HepG2 (cell line): Measurements from ENCODE around the gene TOP2A. TPM values are rescaled to one million over a fixed set of nuclear protein-coding genes. Genes with fewer than 3 reads are reported as not detected.
A peak's percentile ranks its signal among the peaks of the same experiment; 100 is the strongest.

ENCODE experiments used
- CEBPG ChIP-seq: IDR thresholded peaks from 2 replicates; pipeline ENCODE4 v1.6.1; 2016
- CREB1 ChIP-seq, 2 experiments: fragments of 450-650 bp in 1 of 2; IDR thresholded peaks; 2 replicates each; pipeline ENCODE4 v1.6.1; 2016 to 2017; ENCODE audit warnings: control low read depth in 1 of 2, mild to moderate bottlenecking in 1 of 2, missing compliant biosample characterization in 1 of 2, missing genetic modification characterization in 1 of 2
- DMAP1 ChIP-seq: IDR thresholded peaks from 2 replicates; pipeline ENCODE4 v1.6.1; 2016
- FOXC1 ChIP-seq: sonication (generic); formaldehyde crosslinking; IDR thresholded peaks from 2 replicates; pipeline ENCODE4 v1.8.0; 2022; ENCODE audit warnings: mild to moderate bottlenecking, missing genetic modification reagents, borderline replicate concordance
- GATA4 ChIP-seq: sonication (generic); IDR thresholded peaks from 2 replicates; pipeline ENCODE4 v1.6.1; 2016; ENCODE audit warnings: antibody characterized with exemption, low read depth, borderline replicate concordance
- HNRNPK ChIP-seq: fragments of 200-400 bp; formaldehyde crosslinking; IDR thresholded peaks from 2 replicates; pipeline ENCODE4 v1.6.1; 2018; ENCODE audit warnings: low read length, low read depth, moderate library complexity, mild to moderate bottlenecking; ENCODE audit not compliant: poor library complexity, severe bottlenecking
- KMT2A ChIP-seq: sonication (generic); formaldehyde crosslinking; IDR thresholded peaks from 2 replicates; pipeline ENCODE4 v1.4.0; 2020; ENCODE audit warnings: missing genetic modification reagents
- RAD51 ChIP-seq: fragments of 450-650 bp; IDR thresholded peaks from 2 replicates; pipeline ENCODE4 v1.6.1; 2016; ENCODE audit warnings: borderline replicate concordance
- SP5 ChIP-seq: IDR thresholded peaks from 2 replicates; pipeline ENCODE4 v1.6.1; 2016; ENCODE audit warnings: low read depth, borderline replicate concordance
- ZIK1 ChIP-seq: sonication (generic); formaldehyde crosslinking; IDR thresholded peaks from 2 replicates; pipeline ENCODE4 v1.5.0; 2020; ENCODE audit warnings: mild to moderate bottlenecking, low read depth, missing genetic modification reagents, borderline replicate concordance
- ZNF235 ChIP-seq: sonication (generic); formaldehyde crosslinking; IDR thresholded peaks from 2 replicates; pipeline ENCODE4 v1.8.1; 2023; ENCODE audit warnings: mild to moderate bottlenecking, missing genetic modification reagents, borderline replicate concordance
- ZNF33B ChIP-seq: sonication (generic); formaldehyde crosslinking; IDR thresholded peaks from 2 replicates; pipeline ENCODE4 v1.5.1; 2020; ENCODE audit warnings: mild to moderate bottlenecking, missing genetic modification reagents
- ZNF788 ChIP-seq: sonication (generic); formaldehyde crosslinking; IDR thresholded peaks from 2 replicates; pipeline ENCODE4 v1.5.0; 2020; ENCODE audit warnings: mild to moderate bottlenecking, missing genetic modification reagents, borderline replicate concordance
- polyA plus RNA-seq, 8 experiments: library from polyadenylated mRNA; depleted of rRNA in 3 of 8; stranded (reverse) in 7 of 8; unstranded in 1 of 8; fragments of >200 nt; fragmentation: Illumina TruSeq in 4 of 8; extraction: Trizol in 4 of 8; gene quantifications; 2 replicates each; pipeline versions ENCODE4 v1.2.1 to v1.2.3, GENCODE V29; 2011 to 2016; ENCODE audit warnings: low read depth in 4 of 8, missing spikeins in 1 of 8, mixed read lengths in 1 of 8; ENCODE audit not compliant: insufficient read depth in 1 of 8
- total RNA-seq, 5 experiments: library from RNA; depleted of rRNA; stranded (reverse); fragments of >200 nt; fragmentation: Illumina TruSeq; extraction: Trizol; gene quantifications; 2 replicates each; pipeline ENCODE4 v1.2.3, GENCODE V29; 2016; ENCODE audit warnings: low read depth in 1 of 5
- TF ChIP-seq, protein P1 (sequence below): sonication (generic); formaldehyde crosslinking; IDR thresholded peaks from 2 replicates; pipeline ENCODE4 v1.5.0; 2020; ENCODE audit warnings: missing genetic modification reagents, mild to moderate bottlenecking, borderline replicate concordance
- TF ChIP-seq, protein P2 (sequence below): sonication (generic); formaldehyde crosslinking; IDR thresholded peaks from 2 replicates; pipeline ENCODE4 v1.8.0; 2022; ENCODE audit warnings: mild to moderate bottlenecking, missing genetic modification reagents, moderate library complexity
- TF ChIP-seq, protein P3 (sequence below): sonication (generic); formaldehyde crosslinking; IDR thresholded peaks from 2 replicates; pipeline ENCODE4 v1.4.0; 2020; ENCODE audit warnings: mild to moderate bottlenecking, missing genetic modification reagents, borderline replicate concordance
- TF ChIP-seq, protein P4 (sequence below): sonication (generic); formaldehyde crosslinking; IDR thresholded peaks from 2 replicates; pipeline ENCODE4 v1.4.0; 2020; ENCODE audit warnings: low read depth, mild to moderate bottlenecking, missing genetic modification reagents
- TF ChIP-seq, protein P5 (sequence below): sonication (generic); formaldehyde crosslinking; IDR thresholded peaks from 2 replicates; pipeline ENCODE4 v1.8.0; 2022; ENCODE audit warnings: missing genetic modification reagents, mild to moderate bottlenecking, moderate library complexity, borderline replicate concordance

The TOP2A gene
- total and polyA plus RNA-seq, 2 of the 13 experiments (the other 11 are each of a cell fraction or from before 2014, with no cell fraction given) = 108 to 327 TPM

DNA sequence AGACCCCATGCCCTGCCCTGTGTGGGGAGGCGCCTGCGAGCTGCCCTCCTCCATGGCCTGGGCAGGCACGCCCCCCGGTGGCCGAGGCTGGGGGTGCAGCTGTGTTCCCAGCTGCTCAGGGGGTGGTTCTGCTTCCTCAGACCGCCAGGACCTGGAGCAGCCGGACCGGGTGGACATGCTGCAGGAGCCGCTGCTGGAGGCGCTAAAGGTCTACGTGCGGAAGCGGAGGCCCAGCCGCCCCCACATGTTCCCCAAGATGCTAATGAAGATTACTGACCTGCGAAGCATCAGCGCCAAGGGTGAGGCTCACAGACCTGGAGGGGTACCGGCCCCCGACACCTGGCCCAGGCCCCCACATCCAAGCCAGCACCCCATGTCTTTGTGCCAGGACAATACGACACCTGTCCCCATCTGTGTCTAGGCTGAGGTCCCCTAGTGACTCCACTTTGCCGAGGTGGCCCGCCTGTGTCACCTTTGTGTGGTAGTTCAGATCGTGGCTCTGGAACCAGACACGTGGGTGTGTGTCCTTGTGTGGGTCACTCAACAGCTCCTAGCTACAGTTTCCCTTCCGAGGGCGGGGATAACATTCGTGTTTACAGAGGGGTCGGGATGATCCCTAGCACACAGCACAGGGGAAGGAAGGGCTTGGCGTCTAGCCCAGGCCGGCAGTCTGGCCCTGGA is 62.4 kb downstream of the TOP2A start (continued):
- TF ChIP-seq ZNF235 (CRISPR knock-in tag) = no peak
- TF ChIP-seq, protein P1, sequence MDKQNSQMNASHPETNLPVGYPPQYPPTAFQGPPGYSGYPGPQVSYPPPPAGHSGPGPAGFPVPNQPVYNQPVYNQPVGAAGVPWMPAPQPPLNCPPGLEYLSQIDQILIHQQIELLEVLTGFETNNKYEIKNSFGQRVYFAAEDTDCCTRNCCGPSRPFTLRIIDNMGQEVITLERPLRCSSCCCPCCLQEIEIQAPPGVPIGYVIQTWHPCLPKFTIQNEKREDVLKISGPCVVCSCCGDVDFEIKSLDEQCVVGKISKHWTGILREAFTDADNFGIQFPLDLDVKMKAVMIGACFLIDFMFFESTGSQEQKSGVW (CRISPR knock-in tag) = no peak
- TF ChIP-seq ZNF33B (CRISPR knock-in tag) = 0 out of 2 replicates have a peak, but pooled peaks have one; percentile 76
- TF ChIP-seq, protein P2, sequence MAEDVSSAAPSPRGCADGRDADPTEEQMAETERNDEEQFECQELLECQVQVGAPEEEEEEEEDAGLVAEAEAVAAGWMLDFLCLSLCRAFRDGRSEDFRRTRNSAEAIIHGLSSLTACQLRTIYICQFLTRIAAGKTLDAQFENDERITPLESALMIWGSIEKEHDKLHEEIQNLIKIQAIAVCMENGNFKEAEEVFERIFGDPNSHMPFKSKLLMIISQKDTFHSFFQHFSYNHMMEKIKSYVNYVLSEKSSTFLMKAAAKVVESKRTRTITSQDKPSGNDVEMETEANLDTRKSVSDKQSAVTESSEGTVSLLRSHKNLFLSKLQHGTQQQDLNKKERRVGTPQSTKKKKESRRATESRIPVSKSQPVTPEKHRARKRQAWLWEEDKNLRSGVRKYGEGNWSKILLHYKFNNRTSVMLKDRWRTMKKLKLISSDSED (CRISPR knock-in tag) = no peak
- peak; percentile 40; the same call in 1 of the 2 replicates for TF ChIP-seq CEBPG (CRISPR knock-in tag)
- TF ChIP-seq ZIK1 (CRISPR knock-in tag) = peak; percentile 89
- no peak for TF ChIP-seq RAD51
- TF ChIP-seq KMT2A (CRISPR knock-in tag) = no peak
- TF ChIP-seq CREB1 (IDR thresholded peaks at IDR 0.05) = no peak
- TF ChIP-seq CREB1 (CRISPR knock-in tag; IDR thresholded peaks at IDR 0.05) = no peak
- peak; percentile 49; the same call in 1 of the 2 replicates for TF ChIP-seq ZNF788 (CRISPR knock-in tag)
- no peak for TF ChIP-seq HNRNPK
- TF ChIP-seq FOXC1 = no peak
- TF ChIP-seq DMAP1 = no peak
- TF ChIP-seq, protein P3, sequence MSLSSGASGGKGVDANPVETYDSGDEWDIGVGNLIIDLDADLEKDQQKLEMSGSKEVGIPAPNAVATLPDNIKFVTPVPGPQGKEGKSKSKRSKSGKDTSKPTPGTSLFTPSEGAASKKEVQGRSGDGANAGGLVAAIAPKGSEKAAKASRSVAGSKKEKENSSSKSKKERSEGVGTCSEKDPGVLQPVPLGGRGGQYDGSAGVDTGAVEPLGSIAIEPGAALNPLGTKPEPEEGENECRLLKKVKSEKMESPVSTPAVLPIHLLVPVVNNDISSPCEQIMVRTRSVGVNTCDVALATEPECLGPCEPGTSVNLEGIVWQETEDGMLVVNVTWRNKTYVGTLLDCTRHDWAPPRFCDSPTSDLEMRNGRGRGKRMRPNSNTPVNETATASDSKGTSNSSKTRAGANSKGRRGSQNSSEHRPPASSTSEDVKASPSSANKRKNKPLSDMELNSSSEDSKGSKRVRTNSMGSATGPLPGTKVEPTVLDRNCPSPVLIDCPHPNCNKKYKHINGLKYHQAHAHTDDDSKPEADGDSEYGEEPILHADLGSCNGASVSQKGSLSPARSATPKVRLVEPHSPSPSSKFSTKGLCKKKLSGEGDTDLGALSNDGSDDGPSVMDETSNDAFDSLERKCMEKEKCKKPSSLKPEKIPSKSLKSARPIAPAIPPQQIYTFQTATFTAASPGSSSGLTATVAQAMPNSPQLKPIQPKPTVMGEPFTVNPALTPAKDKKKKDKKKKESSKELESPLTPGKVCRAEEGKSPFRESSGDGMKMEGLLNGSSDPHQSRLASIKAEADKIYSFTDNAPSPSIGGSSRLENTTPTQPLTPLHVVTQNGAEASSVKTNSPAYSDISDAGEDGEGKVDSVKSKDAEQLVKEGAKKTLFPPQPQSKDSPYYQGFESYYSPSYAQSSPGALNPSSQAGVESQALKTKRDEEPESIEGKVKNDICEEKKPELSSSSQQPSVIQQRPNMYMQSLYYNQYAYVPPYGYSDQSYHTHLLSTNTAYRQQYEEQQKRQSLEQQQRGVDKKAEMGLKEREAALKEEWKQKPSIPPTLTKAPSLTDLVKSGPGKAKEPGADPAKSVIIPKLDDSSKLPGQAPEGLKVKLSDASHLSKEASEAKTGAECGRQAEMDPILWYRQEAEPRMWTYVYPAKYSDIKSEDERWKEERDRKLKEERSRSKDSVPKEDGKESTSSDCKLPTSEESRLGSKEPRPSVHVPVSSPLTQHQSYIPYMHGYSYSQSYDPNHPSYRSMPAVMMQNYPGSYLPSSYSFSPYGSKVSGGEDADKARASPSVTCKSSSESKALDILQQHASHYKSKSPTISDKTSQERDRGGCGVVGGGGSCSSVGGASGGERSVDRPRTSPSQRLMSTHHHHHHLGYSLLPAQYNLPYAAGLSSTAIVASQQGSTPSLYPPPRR (CRISPR knock-in tag) = peak; percentile 32; the same call in 1 of the 2 replicates
- TF ChIP-seq, protein P4, sequence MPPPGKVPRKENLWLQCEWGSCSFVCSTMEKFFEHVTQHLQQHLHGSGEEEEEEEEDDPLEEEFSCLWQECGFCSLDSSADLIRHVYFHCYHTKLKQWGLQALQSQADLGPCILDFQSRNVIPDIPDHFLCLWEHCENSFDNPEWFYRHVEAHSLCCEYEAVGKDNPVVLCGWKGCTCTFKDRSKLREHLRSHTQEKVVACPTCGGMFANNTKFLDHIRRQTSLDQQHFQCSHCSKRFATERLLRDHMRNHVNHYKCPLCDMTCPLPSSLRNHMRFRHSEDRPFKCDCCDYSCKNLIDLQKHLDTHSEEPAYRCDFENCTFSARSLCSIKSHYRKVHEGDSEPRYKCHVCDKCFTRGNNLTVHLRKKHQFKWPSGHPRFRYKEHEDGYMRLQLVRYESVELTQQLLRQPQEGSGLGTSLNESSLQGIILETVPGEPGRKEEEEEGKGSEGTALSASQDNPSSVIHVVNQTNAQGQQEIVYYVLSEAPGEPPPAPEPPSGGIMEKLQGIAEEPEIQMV (CRISPR knock-in tag) = peak; percentile 46; the same call in 1 of the 2 replicates
- peak; percentile 37; the same call in 1 of the 2 replicates for TF ChIP-seq SP5 (CRISPR knock-in tag)
- TF ChIP-seq GATA4 = no peak
- TF ChIP-seq, protein P5, sequence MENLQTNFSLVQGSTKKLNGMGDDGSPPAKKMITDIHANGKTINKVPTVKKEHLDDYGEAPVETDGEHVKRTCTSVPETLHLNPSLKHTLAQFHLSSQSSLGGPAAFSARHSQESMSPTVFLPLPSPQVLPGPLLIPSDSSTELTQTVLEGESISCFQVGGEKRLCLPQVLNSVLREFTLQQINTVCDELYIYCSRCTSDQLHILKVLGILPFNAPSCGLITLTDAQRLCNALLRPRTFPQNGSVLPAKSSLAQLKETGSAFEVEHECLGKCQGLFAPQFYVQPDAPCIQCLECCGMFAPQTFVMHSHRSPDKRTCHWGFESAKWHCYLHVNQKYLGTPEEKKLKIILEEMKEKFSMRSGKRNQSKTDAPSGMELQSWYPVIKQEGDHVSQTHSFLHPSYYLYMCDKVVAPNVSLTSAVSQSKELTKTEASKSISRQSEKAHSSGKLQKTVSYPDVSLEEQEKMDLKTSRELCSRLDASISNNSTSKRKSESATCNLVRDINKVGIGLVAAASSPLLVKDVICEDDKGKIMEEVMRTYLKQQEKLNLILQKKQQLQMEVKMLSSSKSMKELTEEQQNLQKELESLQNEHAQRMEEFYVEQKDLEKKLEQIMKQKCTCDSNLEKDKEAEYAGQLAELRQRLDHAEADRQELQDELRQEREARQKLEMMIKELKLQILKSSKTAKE (CRISPR knock-in tag) = no peak
